ENCODE measurements around the gene SIPA1. TPM values are rescaled to one million over a fixed set of nuclear protein-coding genes. Genes with fewer than 3 reads are reported as not detected.

SIPA1 gene
- total RNA-seq, 4 donors from 2014 or later: 18.0 to 48.7 (median 24.7) TPM

- Histone ChIP-seq H3K27me3 (no peaks in the 10 kb centered on the region), H3K9me3 (no peaks in the 10 kb centered on the region), H3K36me3 (peaks cover 0 to 27% (median 0%) of the 10 kb centered on the region in 3 donors), H3K4me3 (peak overlapping the region; percentile 36 to 78 (median 64)), H3K4me1 (peaks cover 0 to 36% (median 22%) of the 10 kb centered on the region in 4 donors), H3K27ac (peak overlapping the region; percentile 88 to 95 (median 94))
- no peak for TF ChIP-seq POLR2A (IDR thresholded peaks at IDR 0.05)
- TF ChIP-seq, protein P1, sequence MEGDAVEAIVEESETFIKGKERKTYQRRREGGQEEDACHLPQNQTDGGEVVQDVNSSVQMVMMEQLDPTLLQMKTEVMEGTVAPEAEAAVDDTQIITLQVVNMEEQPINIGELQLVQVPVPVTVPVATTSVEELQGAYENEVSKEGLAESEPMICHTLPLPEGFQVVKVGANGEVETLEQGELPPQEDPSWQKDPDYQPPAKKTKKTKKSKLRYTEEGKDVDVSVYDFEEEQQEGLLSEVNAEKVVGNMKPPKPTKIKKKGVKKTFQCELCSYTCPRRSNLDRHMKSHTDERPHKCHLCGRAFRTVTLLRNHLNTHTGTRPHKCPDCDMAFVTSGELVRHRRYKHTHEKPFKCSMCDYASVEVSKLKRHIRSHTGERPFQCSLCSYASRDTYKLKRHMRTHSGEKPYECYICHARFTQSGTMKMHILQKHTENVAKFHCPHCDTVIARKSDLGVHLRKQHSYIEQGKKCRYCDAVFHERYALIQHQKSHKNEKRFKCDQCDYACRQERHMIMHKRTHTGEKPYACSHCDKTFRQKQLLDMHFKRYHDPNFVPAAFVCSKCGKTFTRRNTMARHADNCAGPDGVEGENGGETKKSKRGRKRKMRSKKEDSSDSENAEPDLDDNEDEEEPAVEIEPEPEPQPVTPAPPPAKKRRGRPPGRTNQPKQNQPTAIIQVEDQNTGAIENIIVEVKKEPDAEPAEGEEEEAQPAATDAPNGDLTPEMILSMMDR (IDR thresholded peaks at IDR 0.05): no peak
- DNase-seq: peak in 2 of 3 donors; percentile 96
Measured at GRCh38 chr11:65639623-65640482, 2.0 kb downstream of the SIPA1 start.

- H3K4me3 ChIP-seq: peak overlapping the region; percentile 36 to 78 (median 64)
- peaks cover 0 to 18% (median 0%) of the 10 kb centered on the region in 3 donors for H3K36me3 ChIP-seq
- TF ChIP-seq, protein P1 (IDR thresholded peaks at IDR 0.05): no peak
- TF ChIP-seq POLR2A (IDR thresholded peaks at IDR 0.05): no peak
- H3K27me3 ChIP-seq: no peaks in the 10 kb centered on the region
- H3K27ac ChIP-seq: peak overlapping the region; percentile 88 to 95 (median 94)
- H3K4me1 ChIP-seq: peaks cover 0 to 36% (median 22%) of the 10 kb centered on the region in 4 donors
- DNase-seq: peak in 2 of 3 donors; percentile 88 to 91
- H3K9me3 ChIP-seq: no peaks in the 10 kb centered on the region
Measured at GRCh38 chr11:65640483-65641296, 2.8 kb downstream of the SIPA1 start.

- peaks cover 0 to 36% (median 22%) of the 10 kb centered on the region in 4 donors for H3K4me1 ChIP-seq
- H3K36me3 ChIP-seq: peaks cover 0 to 11% (median 0%) of the 10 kb centered on the region in 3 donors
- no peaks in the 10 kb centered on the region for H3K27me3 ChIP-seq
- DNase-seq: no peak
- TF ChIP-seq, protein P1 (IDR thresholded peaks at IDR 0.05): no peak
- no peak for TF ChIP-seq POLR2A (IDR thresholded peaks at IDR 0.05)
- H3K9me3 ChIP-seq: no peaks in the 10 kb centered on the region
- peak overlapping the region; percentile 88 to 95 (median 94) for H3K27ac ChIP-seq
- H3K4me3 ChIP-seq: peak overlapping the region; percentile 36 to 78 (median 64)
Measured at GRCh38 chr11:65641297-65642013, 3.6 kb downstream of the SIPA1 start.

- Histone ChIP-seq H3K4me3 (peak overlapping the region in 1 of 4 donors; percentile 78), H3K36me3 (peaks cover 0 to 8% (median 0%) of the 10 kb centered on the region in 3 donors)
- peak in 1 of 3 donors; percentile 35 for DNase-seq
Measured at GRCh38 chr11:65642014-65642671, 4.2 kb downstream of the SIPA1 start.

More at GRCh38 chr11:65642014-65642671, 4.2 kb downstream of the SIPA1 start:
- H3K9me3 ChIP-seq: no peaks in the 10 kb centered on the region
- peaks cover 0 to 38% (median 22%) of the 10 kb centered on the region in 4 donors for H3K4me1 ChIP-seq
- peak overlapping the region in 2 of 4 donors; percentile 88 to 95 for H3K27ac ChIP-seq
- TF ChIP-seq, protein P1 (IDR thresholded peaks at IDR 0.05): no peak
- TF ChIP-seq POLR2A (IDR thresholded peaks at IDR 0.05): no peak
- no peaks in the 10 kb centered on the region for H3K27me3 ChIP-seq

All from Peyer's patch (tissue), 4 donors.